GM12801 (cell line): ENCODE results near the gene FOS.

Source experiments
- TF ChIP-seq, protein P1 (sequence below): IDR thresholded peaks from one replicate; pipeline ENCODE4 v1.5.1; 2011; ENCODE audit warnings: control low read depth; ENCODE audit not compliant: insufficient read length; ENCODE audit errors: extremely low read depth

Gene FOS

GRCh38 chr14:75236467-75236866 is 42.2 kb upstream of the FOS start:
- TF ChIP-seq, protein P1, sequence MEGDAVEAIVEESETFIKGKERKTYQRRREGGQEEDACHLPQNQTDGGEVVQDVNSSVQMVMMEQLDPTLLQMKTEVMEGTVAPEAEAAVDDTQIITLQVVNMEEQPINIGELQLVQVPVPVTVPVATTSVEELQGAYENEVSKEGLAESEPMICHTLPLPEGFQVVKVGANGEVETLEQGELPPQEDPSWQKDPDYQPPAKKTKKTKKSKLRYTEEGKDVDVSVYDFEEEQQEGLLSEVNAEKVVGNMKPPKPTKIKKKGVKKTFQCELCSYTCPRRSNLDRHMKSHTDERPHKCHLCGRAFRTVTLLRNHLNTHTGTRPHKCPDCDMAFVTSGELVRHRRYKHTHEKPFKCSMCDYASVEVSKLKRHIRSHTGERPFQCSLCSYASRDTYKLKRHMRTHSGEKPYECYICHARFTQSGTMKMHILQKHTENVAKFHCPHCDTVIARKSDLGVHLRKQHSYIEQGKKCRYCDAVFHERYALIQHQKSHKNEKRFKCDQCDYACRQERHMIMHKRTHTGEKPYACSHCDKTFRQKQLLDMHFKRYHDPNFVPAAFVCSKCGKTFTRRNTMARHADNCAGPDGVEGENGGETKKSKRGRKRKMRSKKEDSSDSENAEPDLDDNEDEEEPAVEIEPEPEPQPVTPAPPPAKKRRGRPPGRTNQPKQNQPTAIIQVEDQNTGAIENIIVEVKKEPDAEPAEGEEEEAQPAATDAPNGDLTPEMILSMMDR, result no peak

GRCh38 chr14:75236901-75237419 is 41.7 kb upstream of the FOS start:
- TF ChIP-seq, protein P1, result no peak

- TF ChIP-seq, protein P1, result no peak
Observed at GRCh38 chr14:75238756-75239455, 39.7 kb upstream of the FOS start.

DNA sequence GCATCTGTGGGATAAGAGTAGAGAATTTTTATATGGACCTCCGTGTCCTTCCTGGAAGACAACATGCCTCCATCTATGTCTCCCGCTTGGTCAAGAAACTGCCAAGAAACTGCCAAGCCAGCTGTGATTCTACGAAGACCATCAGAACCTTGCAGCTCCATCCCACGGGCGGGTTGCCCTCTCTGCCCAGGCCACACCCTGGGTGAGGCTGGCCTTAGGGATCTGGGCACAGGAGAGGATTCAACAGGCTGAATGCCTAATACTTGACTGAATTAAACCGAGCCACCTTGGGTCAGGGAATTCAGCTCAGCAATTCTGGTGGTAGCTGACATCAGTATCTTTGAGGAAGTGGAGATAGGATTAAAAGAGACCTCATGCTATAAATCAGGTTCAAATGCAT is 37.8 kb upstream of the FOS start:
- TF ChIP-seq, protein P1, result no peak

- TF ChIP-seq, protein P1, result no peak
Observed at GRCh38 chr14:75242546-75243273, 35.9 kb upstream of the FOS start.

DNA sequence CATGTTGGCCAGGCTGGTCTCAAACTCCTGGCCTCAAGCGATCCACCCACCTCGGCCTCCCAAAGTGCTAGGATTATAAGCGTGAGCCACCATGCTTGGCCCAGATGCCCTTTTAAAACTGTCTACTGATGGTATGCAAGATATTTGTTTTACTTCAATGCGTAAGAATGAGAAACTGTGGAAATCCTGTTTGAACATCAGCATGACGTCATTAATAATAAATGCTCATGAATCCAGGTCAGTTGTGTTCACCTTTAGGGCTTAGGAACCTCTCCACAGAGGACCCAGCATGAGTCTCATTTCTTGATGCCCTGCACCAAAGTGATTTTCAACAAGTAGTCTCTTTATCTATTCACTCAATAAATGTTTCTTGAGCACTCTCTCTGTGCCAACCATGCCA is 34.5 kb upstream of the FOS start:
- TF ChIP-seq, protein P1, result no peak

GRCh38 chr14:75246546-75247285 is 31.9 kb upstream of the FOS start:
- TF ChIP-seq, protein P1, result no peak
